Heart left ventricle (tissue), 16 donors: ENCODE data around the gene IGF2. TPM values are rescaled to one million over a fixed set of nuclear protein-coding genes. Genes with fewer than 3 reads are reported as not detected.
A peak's percentile ranks its signal among the peaks of the same experiment; 100 is the strongest.

Experiments used
- ATAC-seq, 4 donors: fragments of 200-7000 bp; cut with Tn5 transposase; one replicate each; pipeline ENCODE4 v1.9.1; 2020 to 2022; ENCODE audit warnings: moderate library complexity in 4 of 4, mild to moderate bottlenecking in 3 of 4, moderate number of reproducible peaks in 1 of 4
- DNase-seq, 5 donors: peaks; one replicate each; pipeline ENCODE4 v3.0.0-alpha.2; 2020
- H3K27ac ChIP-seq, 12 donors: fragments of 200-600 bp; sonication (generic) in 4 of 12; one replicate each; pipeline versions ENCODE4 v1.5.0 to v1.8.0; 2016 to 2022; ENCODE audit warnings: mild to moderate bottlenecking in 2 of 12
- H3K27me3 ChIP-seq, 9 donors: fragments of 200-600 bp; sonication (generic) in 2 of 9; one replicate each; pipeline versions ENCODE4 v1.5.1 to v1.8.0; 2016 to 2022; ENCODE audit warnings: mild to moderate bottlenecking in 3 of 9
- H3K36me3 ChIP-seq, 9 donors: fragments of 200-600 bp; sonication (generic) in 2 of 9; one replicate each; pipeline versions ENCODE4 v1.5.0 to v1.8.0; 2018 to 2022; ENCODE audit warnings: mild to moderate bottlenecking in 2 of 9
- H3K4me1 ChIP-seq, 12 donors: fragments of 200-600 bp; sonication (generic) in 4 of 12; one replicate each; pipeline versions ENCODE4 v1.5.0 to v1.8.0; 2016 to 2022; ENCODE audit warnings: mild to moderate bottlenecking in 3 of 12
- H3K4me3 ChIP-seq, 12 donors: fragments of 200-600 bp; sonication (generic) in 4 of 12; one replicate each; pipeline versions ENCODE4 v1.5.0 to v1.8.0; 2017 to 2022; ENCODE audit warnings: mild to moderate bottlenecking in 9 of 12, moderate library complexity in 4 of 12
- H3K9me3 ChIP-seq, 12 donors: fragments of 200-600 bp; sonication (generic) in 4 of 12; one replicate each; pipeline versions ENCODE4 v1.5.0 to v1.8.0; 2016 to 2022; ENCODE audit warnings: mild to moderate bottlenecking in 1 of 12
- CTCF ChIP-seq, 12 donors: fragments of 200-600 bp; sonication (generic) in 4 of 12; IDR thresholded peaks; one replicate each; pipeline versions ENCODE4 v1.5.0 to v1.8.0; 2018 to 2022; ENCODE audit warnings: antibody characterized with exemption in 12 of 12, mild to moderate bottlenecking in 5 of 12
- POLR2A ChIP-seq, 2 donors: fragments of 450-650 bp; IDR thresholded peaks; one replicate each; pipeline ENCODE4 v1.6.1; 2017; ENCODE audit warnings: antibody characterized with exemption in 2 of 2, mild to moderate bottlenecking in 2 of 2, moderate library complexity in 2 of 2
- WGBS, 4 donors: extraction: QIAGEN DNeasy Blood & Tissue Kit in 2 of 4; methylation state at CpG; one replicate each; pipeline versions ENCODE4 v1.1.5 to v1.1.7; 2013 to 2018; 5-methylcytosine and 5-hydroxymethylcytosine counted together
- intact Hi-C, 10 donors: fragments of 100-400 bp; cut with DNase I; formaldehyde crosslinking; loops; one replicate each; pipeline versions ENCODE4 v1.11.1 to v1.14.2; 2022
- polyA plus RNA-seq, 2 donors: library from polyadenylated mRNA; stranded (reverse); fragments of 200-250 nt; gene quantifications; one replicate each; pipeline ENCODE4 v1.2.3, GENCODE V29; 2013
- total RNA-seq, 9 donors: library from RNA; depleted of rRNA in 2 of 9; stranded (reverse); fragments of >200 nt in 2 of 9; fragmentation: NEBNext Ultra II Directional in 3 of 9; extraction: Animal tissue kit (Norgen Biotek cat#: 25700) in 3 of 9; gene quantifications; one replicate each; pipeline versions ENCODE4 v1.1.0 to v1.2.4, GENCODE V29; 2016 to 2023
- donor health status: ischemic (EF 13 %, LVEDD 7.1; RV severe dilation, severe dysfunction).
- donor health status: healthy with polysubstance abuse.
- donor health status: DM: no; HTN: yes; CAD: no.
- donor health status: DM: no; HTN: no; CAD: no.
- donor health status: ischemic (EF 25% LVEDD 6.9; RV normal size, moderate dysfunction).
- donor health status: ischemic (EF 25% LVEDD 5.7; RV mildly dilated, moderate dysfunction).
- donor health status: healthy.
- donor health status: DM: yes; HTN: yes; CAD: no.
- donor health status: ischemic (EF 35%, LVEDD 5.7; RV mildly dilated, moderate dysfunction).
- donor health status: nonischemic (EF 11% LVEDD 7.7; RV severe dilation, severe dysfunction).
- donor health status: DM: yes; HTN: yes; CAD: no.
- donor health status: PGD.
- donor health status: ischemic (EF 29% LVEDD 5.4; RV normal size, mild dysfunction).
- donor health status: nonischemic (EF 23%, LVEDD 6.1; RV moderate dilation, normal function).

Gene IGF2
- total and polyA plus RNA-seq, 11 donors, result 48.9 to 175 (median 99.3) TPM

DNA sequence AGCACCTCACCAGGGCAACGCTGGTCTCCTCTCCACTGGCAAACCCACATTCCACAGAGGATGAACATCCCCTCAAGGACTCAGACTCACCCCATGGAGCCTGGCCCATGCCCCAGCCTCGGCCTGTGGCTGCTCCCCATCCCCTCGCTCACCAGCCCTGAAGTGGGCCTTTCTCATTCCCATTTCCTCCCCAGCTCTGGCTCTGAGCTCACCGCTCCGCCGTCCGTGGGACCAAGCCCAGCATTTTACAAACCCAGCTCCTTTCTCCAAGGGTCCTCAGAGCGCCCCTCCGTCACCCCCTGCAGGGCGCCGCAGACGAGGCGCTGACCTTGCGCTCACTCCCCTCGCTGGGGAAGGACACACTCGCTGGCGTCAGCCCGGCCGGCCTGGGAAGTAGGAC is 6.9 kb upstream of the IGF2 start:
- WGBS, 4 donors, result 34 to 60% (median 50%) methylated on average over 18 to 19 of the region's 19 CpGs
- Histone ChIP-seq H3K9me3 (no peaks in the 10 kb centered on the region), H3K27ac (no peak overlapping the region), H3K4me3 (no peak overlapping the region), H3K4me1 (peaks cover 0 to 14% (median 8%) of the 10 kb centered on the region in 12 donors), H3K36me3 (no peaks in the 10 kb centered on the region), H3K27me3 (peaks cover 37 to 96% (median 81%) of the 10 kb centered on the region in 9 donors)
- intact Hi-C loops, result loop anchor here in 3 of 10 donors (5.0 to 10.0 kb wide), 2 partner anchors 261 to 304 kb away; no protein-coding TSS in a partner anchor
- no peak for DNase-seq
- TF ChIP-seq POLR2A (IDR thresholded peaks at IDR 0.05), result no peak
- TF ChIP-seq CTCF (IDR thresholded peaks at IDR 0.05), result no peak
- no peak for ATAC-seq

- H3K4me3 ChIP-seq, result peak overlapping the region in 3 of 12 donors; percentile 34 to 40 (median 38)
- no peak for DNase-seq
- H3K27me3 ChIP-seq, result peaks cover 49 to 98% (median 90%) of the 10 kb centered on the region in 9 donors
- peaks cover 0 to 28% (median 9%) of the 10 kb centered on the region in 12 donors for H3K4me1 ChIP-seq
- ATAC-seq, result no peak
- H3K9me3 ChIP-seq, result no peaks in the 10 kb centered on the region
- TF ChIP-seq CTCF (IDR thresholded peaks at IDR 0.05) (no peak), POLR2A (IDR thresholded peaks at IDR 0.05) (no peak)
- H3K27ac ChIP-seq, result no peak overlapping the region
- intact Hi-C loops, result loop anchor here in 3 of 10 donors (5.0 to 10.0 kb wide), 2 partner anchors 260 to 302 kb away; no protein-coding TSS in a partner anchor
- WGBS, 4 donors, result 13 to 41% (median 17%) methylated on average over 17 to 18 of the region's 18 CpGs
- H3K36me3 ChIP-seq, result no peaks in the 10 kb centered on the region
These were observed 5.5 kb upstream of the IGF2 start for GRCh38 chr11:2144544-2145248.

GRCh38 chr11:2143799-2144543 is 4.8 kb upstream of the IGF2 start:
- peak overlapping the region in 7 of 12 donors; percentile 18 to 40 (median 34) for H3K4me3 ChIP-seq
- TF ChIP-seq POLR2A (IDR thresholded peaks at IDR 0.05) (no peak), CTCF (IDR thresholded peaks at IDR 0.05) (peak in 10 of 12 donors; percentile 7 to 52 (median 32))
- H3K27ac ChIP-seq, result no peak overlapping the region
- 1 to 3% (median 1%) methylated on average over 54 to 72 of the region's 72 CpGs for WGBS, 4 donors
- intact Hi-C loops, result loop anchor here in 2 of 10 donors (10.0 kb wide), 1 partner anchor 259 kb away; no protein-coding TSS in a partner anchor
- no peaks in the 10 kb centered on the region for H3K36me3 ChIP-seq
- peaks cover 51 to 98% (median 86%) of the 10 kb centered on the region in 9 donors for H3K27me3 ChIP-seq
- no peaks in the 10 kb centered on the region for H3K9me3 ChIP-seq
- ATAC-seq (peak in 2 of 4 donors; percentile 46 to 57), DNase-seq (no peak)
- H3K4me1 ChIP-seq, result peaks cover 0 to 33% (median 9%) of the 10 kb centered on the region in 12 donors

- 9 to 13% (median 10%) methylated on average over 12 of the region's 12 CpGs for WGBS, 4 donors
- H3K27ac ChIP-seq, result no peak overlapping the region
- TF ChIP-seq CTCF (IDR thresholded peaks at IDR 0.05), result no peak
- TF ChIP-seq POLR2A (IDR thresholded peaks at IDR 0.05), result no peak
- peaks cover 54 to 98% (median 85%) of the 10 kb centered on the region in 9 donors for H3K27me3 ChIP-seq
- no peaks in the 10 kb centered on the region for H3K9me3 ChIP-seq
- H3K4me3 ChIP-seq, result peak overlapping the region in 2 of 12 donors; percentile 33 to 34
- no peaks in the 10 kb centered on the region for H3K36me3 ChIP-seq
- ATAC-seq, result no peak
- no peak for DNase-seq
- intact Hi-C loops, result loop anchor here in 2 of 10 donors (10.0 kb wide), 1 partner anchor 259 kb away; no protein-coding TSS in a partner anchor
- H3K4me1 ChIP-seq, result peaks cover 0 to 38% (median 9%) of the 10 kb centered on the region in 12 donors
These were observed 4.2 kb upstream of the IGF2 start for GRCh38 chr11:2143477-2143798.
